Subcutaneous adipose tissue (tissue), 4 donors: ENCODE data around the gene TTC38. TPM values are rescaled to one million over a fixed set of nuclear protein-coding genes. Genes with fewer than 3 reads are reported as not detected.

Source experiments
- total RNA-seq, 4 donors: library from RNA; depleted of rRNA; stranded (reverse); fragments of >200 nt; gene quantifications; one replicate each; pipeline ENCODE4 v1.1.0, GENCODE V29; 2016
- TF ChIP-seq, protein P1 (sequence below): fragments of 450-650 bp; IDR thresholded peaks from one replicate; pipeline ENCODE4 v1.5.1; 2016; ENCODE audit warnings: low read depth, mild to moderate bottlenecking, control low read depth, antibody characterized with exemption, moderate library complexity

Gene TTC38
- total RNA-seq, 4 donors from 2014 or later, result 63.7 to 285 (median 88.5) TPM

DNA sequence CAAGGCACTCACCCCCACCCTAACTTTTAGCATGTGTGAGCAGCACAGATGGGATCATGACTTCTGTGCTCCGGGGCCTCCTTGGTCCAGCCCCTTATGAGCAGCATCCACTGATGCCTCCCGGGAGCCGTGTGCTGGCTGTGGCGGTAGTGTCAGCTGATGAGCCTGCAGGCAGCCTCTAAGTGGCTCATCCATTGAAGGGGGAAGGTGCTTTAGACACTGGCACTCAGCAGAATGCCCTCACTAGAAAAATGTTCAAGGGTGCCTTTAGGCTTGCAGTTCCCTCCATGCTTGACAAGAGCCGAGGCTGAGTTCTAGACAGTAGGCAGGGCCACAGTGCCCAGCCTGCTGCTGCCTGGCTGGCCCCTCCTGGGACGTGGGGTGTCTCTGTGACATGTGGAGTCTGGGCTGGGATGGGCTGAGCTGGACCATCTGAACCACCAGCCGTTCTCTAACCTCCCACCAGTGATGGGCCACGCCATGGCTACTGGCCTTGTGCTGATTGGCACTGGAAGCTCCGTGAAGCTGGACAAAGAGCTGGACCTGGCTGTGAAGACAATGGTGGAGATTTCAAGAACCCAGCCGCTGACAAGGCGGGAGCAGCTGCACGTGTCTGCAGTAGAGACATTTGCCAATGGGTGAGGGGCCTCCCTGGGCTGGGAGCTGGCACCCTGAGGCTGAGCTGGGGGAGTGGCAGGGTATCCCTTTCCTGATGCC lies 5.8 kb downstream of the TTC38 start:
- TF ChIP-seq, protein P1, sequence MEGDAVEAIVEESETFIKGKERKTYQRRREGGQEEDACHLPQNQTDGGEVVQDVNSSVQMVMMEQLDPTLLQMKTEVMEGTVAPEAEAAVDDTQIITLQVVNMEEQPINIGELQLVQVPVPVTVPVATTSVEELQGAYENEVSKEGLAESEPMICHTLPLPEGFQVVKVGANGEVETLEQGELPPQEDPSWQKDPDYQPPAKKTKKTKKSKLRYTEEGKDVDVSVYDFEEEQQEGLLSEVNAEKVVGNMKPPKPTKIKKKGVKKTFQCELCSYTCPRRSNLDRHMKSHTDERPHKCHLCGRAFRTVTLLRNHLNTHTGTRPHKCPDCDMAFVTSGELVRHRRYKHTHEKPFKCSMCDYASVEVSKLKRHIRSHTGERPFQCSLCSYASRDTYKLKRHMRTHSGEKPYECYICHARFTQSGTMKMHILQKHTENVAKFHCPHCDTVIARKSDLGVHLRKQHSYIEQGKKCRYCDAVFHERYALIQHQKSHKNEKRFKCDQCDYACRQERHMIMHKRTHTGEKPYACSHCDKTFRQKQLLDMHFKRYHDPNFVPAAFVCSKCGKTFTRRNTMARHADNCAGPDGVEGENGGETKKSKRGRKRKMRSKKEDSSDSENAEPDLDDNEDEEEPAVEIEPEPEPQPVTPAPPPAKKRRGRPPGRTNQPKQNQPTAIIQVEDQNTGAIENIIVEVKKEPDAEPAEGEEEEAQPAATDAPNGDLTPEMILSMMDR, result no peak

DNA sequence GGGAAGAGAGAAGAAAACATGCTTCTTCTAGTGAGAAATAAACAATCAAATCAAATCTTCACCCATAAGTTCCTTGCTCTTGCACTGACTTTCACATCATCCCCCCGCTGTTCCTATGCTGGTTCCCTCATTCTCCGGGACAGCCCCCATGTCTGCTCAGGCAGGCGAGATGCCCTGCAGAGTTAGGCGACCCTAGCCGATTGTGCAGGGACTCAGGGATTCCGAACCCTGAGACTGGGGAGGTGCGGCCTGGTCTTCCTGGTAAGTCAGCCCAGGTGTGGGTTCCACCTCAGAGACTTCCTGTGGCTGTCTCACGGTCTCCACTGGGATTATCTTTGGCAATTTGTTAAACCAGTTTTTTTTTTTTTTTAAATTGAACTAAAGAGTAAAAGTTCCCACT lies 6.6 kb downstream of the TTC38 start:
- TF ChIP-seq, protein P1, result no peak

DNA sequence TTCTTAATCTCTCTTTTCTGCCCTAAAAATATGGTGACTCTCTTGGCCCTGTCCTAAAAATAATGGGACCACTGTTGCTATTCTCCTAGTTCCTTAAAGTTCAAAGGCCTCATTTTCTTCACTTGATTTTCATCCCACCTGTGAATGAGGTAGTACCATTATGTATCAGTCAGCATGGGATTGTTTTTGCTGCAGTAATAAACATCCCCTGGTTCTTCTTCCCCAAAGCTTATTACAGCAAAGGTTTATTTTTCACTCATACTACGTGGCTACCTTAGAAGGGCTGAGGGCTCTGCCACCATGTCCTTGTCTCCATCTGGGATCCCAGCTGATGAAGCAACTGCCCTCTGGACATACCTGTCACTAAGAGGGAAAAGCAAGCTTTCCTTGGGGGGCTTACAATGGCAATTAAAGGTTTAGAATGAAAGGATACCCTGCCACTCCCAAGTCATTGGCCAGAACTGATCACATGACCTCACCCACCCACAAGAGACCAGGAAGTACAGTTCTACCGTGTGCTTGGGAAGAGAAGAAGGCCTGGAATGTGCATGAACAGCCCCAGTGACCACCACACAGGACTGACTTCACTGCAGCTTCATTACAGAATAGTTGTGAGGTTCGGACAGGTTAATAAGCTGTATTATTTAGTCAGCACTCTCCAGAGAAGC lies 7.8 kb downstream of the TTC38 start:
- TF ChIP-seq, protein P1, result no peak

DNA sequence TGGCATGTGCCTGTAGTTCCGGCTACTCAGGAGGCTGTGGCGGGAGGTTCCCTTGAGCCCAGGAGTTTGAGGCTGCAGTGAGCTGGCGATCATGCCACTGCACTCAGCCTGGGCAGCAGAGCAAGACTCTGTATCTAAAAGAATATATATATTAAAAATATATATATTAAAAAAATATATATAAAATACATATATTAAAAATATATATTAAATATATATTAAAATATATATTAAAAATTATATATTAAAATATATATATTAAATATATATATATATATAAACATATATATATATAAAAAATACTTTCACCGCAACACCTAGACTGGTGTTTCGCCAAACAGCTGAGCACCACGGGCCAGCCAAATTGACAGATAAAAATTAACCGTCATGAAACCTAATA lies 8.8 kb downstream of the TTC38 start:
- TF ChIP-seq, protein P1, result no peak

DNA sequence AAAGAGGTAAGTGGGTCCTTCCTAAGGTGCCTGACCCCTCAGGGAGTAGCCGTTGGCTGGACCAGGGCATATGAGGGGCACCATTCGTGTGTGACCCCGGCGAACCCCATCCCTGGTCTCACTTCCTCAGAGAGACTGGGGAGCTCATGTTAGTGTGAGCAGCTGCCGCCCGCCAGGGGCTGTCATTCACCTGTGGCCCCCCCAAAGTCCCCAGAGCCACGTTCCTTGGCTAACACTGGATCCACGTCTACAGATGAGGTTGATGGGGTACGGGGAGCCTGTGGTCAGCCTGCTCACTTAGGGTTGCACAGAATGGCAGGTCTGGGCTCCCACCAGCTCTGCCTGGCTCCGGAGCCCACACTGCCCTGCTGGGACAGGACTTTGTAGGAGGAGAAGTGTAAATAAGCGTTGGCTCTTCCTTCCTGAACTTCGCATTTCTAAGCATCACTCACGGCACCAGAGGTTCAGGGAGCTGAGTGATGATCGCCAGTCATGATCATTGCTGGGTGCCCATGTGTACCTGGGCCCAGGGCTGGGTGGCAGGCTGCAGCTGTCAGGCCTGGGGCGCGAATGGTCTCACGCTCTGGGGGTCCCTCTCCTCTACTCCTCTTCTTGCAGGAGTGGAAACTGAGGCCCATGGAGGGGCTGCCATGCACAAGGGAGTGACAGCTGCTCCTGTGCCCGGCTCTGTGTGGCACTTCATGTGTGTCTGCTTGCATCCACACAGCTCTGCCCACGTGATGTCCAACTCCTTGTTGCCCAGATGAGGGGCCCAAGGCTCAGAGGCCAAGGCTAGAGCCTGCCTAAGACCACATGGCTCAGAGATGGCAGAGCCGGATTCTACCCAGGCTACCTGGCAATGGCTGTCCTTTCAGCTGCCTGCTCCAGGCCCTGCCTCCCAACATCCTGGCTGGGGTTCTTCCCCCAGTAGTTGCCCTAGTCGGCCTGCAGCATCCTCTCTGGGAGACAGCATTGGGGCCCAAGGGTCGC lies 11.1 kb downstream of the TTC38 start:
- TF ChIP-seq, protein P1, result no peak

DNA sequence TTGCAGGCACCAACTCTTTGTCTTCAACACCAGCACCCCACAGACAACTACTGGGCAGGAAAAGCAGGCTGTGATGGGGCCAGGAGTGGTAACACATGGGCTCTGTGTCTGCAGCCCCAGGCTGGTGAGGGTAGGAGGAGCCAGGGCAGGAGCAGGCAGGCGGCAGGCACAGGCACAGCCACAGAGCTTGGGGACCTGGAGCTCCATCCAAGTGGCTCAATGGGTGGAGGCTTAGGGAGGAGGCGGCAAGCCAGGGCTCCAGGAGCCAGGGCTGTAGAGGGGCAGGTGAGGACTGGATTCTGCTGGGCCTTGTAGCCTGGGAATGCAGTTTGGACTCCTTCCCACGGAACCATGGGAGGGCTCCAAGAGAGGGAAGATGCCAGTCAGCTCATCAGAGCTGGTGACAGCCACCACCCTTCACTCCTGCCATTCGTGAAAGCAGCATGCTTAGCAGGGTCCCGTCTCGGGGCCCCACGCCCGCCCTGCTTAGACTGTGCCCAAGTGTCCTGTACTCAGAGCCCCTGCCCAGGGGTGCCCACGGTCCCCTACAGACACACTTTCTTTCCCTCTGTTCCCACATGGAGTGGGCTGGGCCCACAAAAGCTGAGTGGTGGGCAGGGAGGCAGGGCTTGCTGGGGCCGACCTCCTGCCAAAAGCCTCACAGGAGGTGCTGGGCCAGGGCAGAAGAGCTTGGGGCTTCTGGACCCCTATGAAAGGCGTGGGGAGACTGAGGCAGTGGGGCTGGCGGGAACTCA lies 12.4 kb downstream of the TTC38 start:
- TF ChIP-seq, protein P1, result no peak
